GM20000 (cell line): ENCODE results near the gene VPS37C.
"Not testable (repeated sequence)": the region's sequence is repeated elsewhere in the genome, so short reads cannot be mapped to it uniquely, and the experiment has no call there.

ENCODE experiments used
- DNase-seq: peaks from one replicate; pipeline ENCODE4 v3.0.0; 2012; ENCODE audit warnings: low spot score
- CTCF ChIP-seq: IDR thresholded peaks from 2 replicates; pipeline ENCODE4 v1.5.1; 2012; ENCODE audit warnings: mild to moderate bottlenecking, control low read depth; ENCODE audit errors: extremely low read depth, missing control alignments

VPS37C gene

GRCh38 chr11:61106894-61107470 lies 54.2 kb downstream of the VPS37C start:
- DNase-seq: no peak
- TF ChIP-seq CTCF: no peak

GRCh38 chr11:61106296-61106695 lies 54.9 kb downstream of the VPS37C start:
- no peak for DNase-seq
- no peak for TF ChIP-seq CTCF

- no peak for DNase-seq
- no peak for TF ChIP-seq CTCF
Observed at GRCh38 chr11:61104963-61105362, 56.3 kb downstream of the VPS37C start.

GRCh38 chr11:61103851-61104423 lies 57.3 kb downstream of the VPS37C start:
- no peak for TF ChIP-seq CTCF
- DNase-seq: no peak

- no peak for TF ChIP-seq CTCF
- DNase-seq: no peak
Observed at GRCh38 chr11:61102667-61103571, 58.3 kb downstream of the VPS37C start.

GRCh38 chr11:61098778-61099177 lies 62.4 kb downstream of the VPS37C start:
- no peak for TF ChIP-seq CTCF
- no peak for DNase-seq

- not testable (repeated sequence) for DNase-seq
Observed at GRCh38 chr11:61098261-61098660, 63.0 kb downstream of the VPS37C start.
